Dedifferentiated amniotic fluid mesenchymal stem cell (primary cell): ENCODE measurements around the gene CEP78.

Experiments used
- DNase-seq: peaks from one replicate; pipeline ENCODE4 v3.0.0-alpha.2; 2016; ENCODE audit errors: extremely low spot score

CEP78 gene

GRCh38 chr9:78307360-78307759 lies 71.5 kb downstream of the CEP78 start:
- DNase-seq: no peak

GRCh38 chr9:78309066-78309465 lies 73.2 kb downstream of the CEP78 start:
- no peak for DNase-seq

GRCh38 chr9:78311075-78311474 lies 75.2 kb downstream of the CEP78 start:
- no peak for DNase-seq

GRCh38 chr9:78311886-78312524 lies 76.1 kb downstream of the CEP78 start:
- no peak for DNase-seq

GRCh38 chr9:78314550-78314949 lies 78.7 kb downstream of the CEP78 start:
- DNase-seq: no peak

GRCh38 chr9:78314953-78315870 lies 79.3 kb downstream of the CEP78 start:
- DNase-seq: peak; percentile 26

GRCh38 chr9:78316166-78316892 lies 80.5 kb downstream of the CEP78 start:
- no peak for DNase-seq

GRCh38 chr9:78319197-78320029 lies 83.5 kb downstream of the CEP78 start:
- DNase-seq: no peak

GRCh38 chr9:78320030-78320693 lies 84.3 kb downstream of the CEP78 start:
- no peak for DNase-seq

- DNase-seq: no peak
Observed at GRCh38 chr9:78320875-78321496, 85.1 kb downstream of the CEP78 start.

GRCh38 chr9:78321505-78321904 lies 85.6 kb downstream of the CEP78 start:
- no peak for DNase-seq

GRCh38 chr9:78324068-78324650 lies 88.3 kb downstream of the CEP78 start:
- no peak for DNase-seq

GRCh38 chr9:78324682-78325081 lies 88.8 kb downstream of the CEP78 start:
- DNase-seq: no peak

- no peak for DNase-seq
Observed at GRCh38 chr9:78325343-78325742, 89.5 kb downstream of the CEP78 start.

GRCh38 chr9:78325846-78326360 lies 90.0 kb downstream of the CEP78 start:
- no peak for DNase-seq

GRCh38 chr9:78326564-78326963 lies 90.7 kb downstream of the CEP78 start:
- DNase-seq: no peak
